H1 (cell line): ENCODE results near the gene MAFB. TPM values are rescaled to one million over a fixed set of nuclear protein-coding genes. Genes with fewer than 3 reads are reported as not detected.

ENCODE experiments used
- CTCF ChIA-PET: fragments of 300-600 bp; sonication (Branson Sonifier 250); formaldehyde crosslinking; loops from one replicate; lab custom pipeline; 2021; ENCODE audit not compliant: partially characterized antibody; lab: Charles Lee
- POLR2A ChIA-PET: fragments of 300-600 bp; sonication (Branson Sonifier 250); formaldehyde crosslinking; loops from one replicate; lab custom pipeline; 2021; ENCODE audit warnings: inconsistent platforms; ENCODE audit not compliant: partially characterized antibody; lab: Charles Lee
- DNase-seq, 2 experiments: peaks; one replicate each; pipeline versions ENCODE4 v3.0.0 to v3.0.0-alpha.2; 2010 to 2022; ENCODE audit warnings: low spot score in 2 of 2, low read depth in 1 of 2, mixed read lengths in 1 of 2
- FAIRE-seq: peaks from 2 replicates; lab custom pipeline; 2011; peaks lifted over from hg19 to GRCh38; lab: Jason Lieb, UNC
- H2AFZ ChIP-seq: 2 replicates; pipeline ENCODE4 v1.8.1; 2012; ENCODE audit warnings: low read length, inconsistent platforms
- H2AK5ac ChIP-seq: 2 replicates; pipeline ENCODE4 v1.6.1; 2013; ENCODE audit warnings: low read depth, low read length
- H2BK120ac ChIP-seq: replicated peaks from 2 replicates; pipeline ENCODE3; 2013; ENCODE audit warnings: low read depth, low read length, inconsistent platforms
- H2BK12ac ChIP-seq: 2 replicates; pipeline ENCODE4 v1.6.1; 2013; ENCODE audit warnings: low read depth, low read length
- H2BK15ac ChIP-seq: 2 replicates; pipeline ENCODE4 v1.6.1; 2013; ENCODE audit warnings: low read length
- H2BK20ac ChIP-seq: 2 replicates; pipeline ENCODE4 v1.6.1; 2013; ENCODE audit warnings: low read length
- H2BK5ac ChIP-seq: 2 replicates; pipeline ENCODE4 v1.6.1; 2013; ENCODE audit warnings: low read depth, low read length
- H3K14ac ChIP-seq: 2 replicates; pipeline ENCODE4 v1.6.1; 2013; ENCODE audit warnings: inconsistent platforms; ENCODE audit not compliant: insufficient read length
- H3K18ac ChIP-seq: 2 replicates; pipeline ENCODE4 v1.6.1; 2013; ENCODE audit warnings: low read length; ENCODE audit errors: extremely low read depth
- H3K23ac ChIP-seq: 2 replicates; pipeline ENCODE4 v1.6.1; 2013; ENCODE audit warnings: inconsistent platforms; ENCODE audit not compliant: insufficient read length
- H3K23me2 ChIP-seq: 2 replicates; pipeline ENCODE4 v1.6.1; 2013; ENCODE audit warnings: low read depth, low read length
- H3K27ac ChIP-seq: 2 replicates; pipeline ENCODE4 v1.6.1; 2011; ENCODE audit warnings: low read depth, low read length, inconsistent platforms
- H3K27me3 ChIP-seq, 4 experiments: replicated peaks in 1 of 4; 1 replicate in 1 of 4; 2 replicates in 3 of 4; pipeline versions ENCODE4 v1.6.1 to v1.8.1; 2011 to 2013; ENCODE audit warnings: low read length in 3 of 4, mild to moderate bottlenecking in 3 of 4, inconsistent platforms in 2 of 4, mixed read lengths in 2 of 4, moderate library complexity in 1 of 4; ENCODE audit not compliant: control insufficient read depth in 3 of 4, insufficient read depth in 3 of 4; ENCODE audit errors: extremely low read depth in 1 of 4
- H3K36me3 ChIP-seq, 4 experiments: 2 replicates each; pipeline versions ENCODE4 v1.6.1 to v1.8.1; 2011 to 2013; ENCODE audit warnings: mild to moderate bottlenecking in 4 of 4, low read length in 3 of 4, moderate library complexity in 2 of 4, control low read depth in 1 of 4, inconsistent platforms in 1 of 4; ENCODE audit not compliant: insufficient read depth in 4 of 4, control insufficient read depth in 2 of 4
- H3K4ac ChIP-seq: replicated peaks from 2 replicates; pipeline ENCODE3; 2013; ENCODE audit warnings: low read length, low read depth, mixed read lengths, inconsistent platforms; ENCODE audit not compliant: insufficient read length
- H3K4me1 ChIP-seq, 4 experiments: replicated peaks in 1 of 4; 1 replicate in 1 of 4; 2 replicates in 3 of 4; pipeline versions ENCODE4 v1.6.1 to v1.8.1; 2011 to 2013; ENCODE audit warnings: low read length in 3 of 4, inconsistent platforms in 2 of 4, mixed read lengths in 1 of 4; ENCODE audit not compliant: insufficient read depth in 4 of 4, control insufficient read depth in 3 of 4
- H3K4me2 ChIP-seq, 2 experiments: 2 replicates each; pipeline versions ENCODE4 v1.6.1 to v1.8.1; 2011 to 2013; ENCODE audit warnings: low read depth in 2 of 2, low read length in 2 of 2, control low read depth in 1 of 2, inconsistent platforms in 1 of 2, mild to moderate bottlenecking in 1 of 2; ENCODE audit not compliant: insufficient read depth in 1 of 2
- H3K4me3 ChIP-seq, 4 experiments: fragments of 200-600, 300-600 bp in 1 of 4; sonication (generic), shearing (Covaris generic), sonication (Bioruptor Twin) in 1 of 4; 2 replicates each; pipeline versions ENCODE4 v1.5.1 to v1.8.1; 2011 to 2016; ENCODE audit warnings: low read length in 4 of 4, low read depth in 3 of 4, control low read depth in 2 of 4, inconsistent platforms in 2 of 4, mild to moderate bottlenecking in 2 of 4, mixed read lengths in 1 of 4, moderate library complexity in 1 of 4; ENCODE audit not compliant: insufficient read depth in 2 of 4; ENCODE audit errors: extremely low read depth in 1 of 4
- H3K56ac ChIP-seq: replicated peaks from 2 replicates; pipeline ENCODE3; 2013; ENCODE audit warnings: low read depth, mild to moderate bottlenecking, mixed read lengths, low read length, inconsistent platforms; ENCODE audit not compliant: insufficient read length
- H3K79me1 ChIP-seq: 2 replicates; pipeline ENCODE4 v1.6.1; 2013; ENCODE audit warnings: low read depth, low read length, control low read depth
- H3K79me2 ChIP-seq, 2 experiments: 2 replicates each; pipeline versions ENCODE4 v1.6.1 to v1.8.1; 2012 to 2013; ENCODE audit warnings: low read length in 2 of 2, mild to moderate bottlenecking in 2 of 2, inconsistent platforms in 1 of 2; ENCODE audit not compliant: insufficient read depth in 2 of 2, control insufficient read depth in 1 of 2
- H3K9ac ChIP-seq, 4 experiments: replicated peaks in 1 of 4; 1 replicate in 1 of 4; 2 replicates in 3 of 4; pipeline versions ENCODE4 v1.6.1 to v1.8.1; 2011 to 2013; ENCODE audit warnings: low read depth in 3 of 4, low read length in 3 of 4, control low read depth in 2 of 4, mild to moderate bottlenecking in 2 of 4, moderate library complexity in 2 of 4, inconsistent platforms in 1 of 4; ENCODE audit errors: extremely low read depth in 1 of 4
- H3K9me3 ChIP-seq, 2 experiments: 2 replicates each; pipeline versions ENCODE4 v1.6.1 to v1.8.1; 2012 to 2013; ENCODE audit warnings: mild to moderate bottlenecking in 2 of 2, moderate library complexity in 2 of 2, control low read depth in 1 of 2, inconsistent platforms in 1 of 2, low read depth in 1 of 2, low read length in 1 of 2, mixed read lengths in 1 of 2; ENCODE audit not compliant: insufficient read depth in 2 of 2
- H4K20me1 ChIP-seq, 2 experiments: replicated peaks in 1 of 2; 2 replicates each; pipeline versions ENCODE3 to v1.8.1; 2011 to 2013; ENCODE audit warnings: inconsistent platforms in 2 of 2, low read length in 2 of 2, mild to moderate bottlenecking in 1 of 2; ENCODE audit not compliant: insufficient read depth in 2 of 2, control insufficient read depth in 1 of 2
- H4K5ac ChIP-seq: 2 replicates; pipeline ENCODE4 v1.6.1; 2013; ENCODE audit warnings: low read length, low read depth, mixed read lengths, inconsistent platforms; ENCODE audit not compliant: insufficient read length
- H4K8ac ChIP-seq: 2 replicates; pipeline ENCODE4 v1.8.0; 2013; ENCODE audit warnings: mild to moderate bottlenecking, moderate library complexity, low read length, inconsistent platforms; ENCODE audit not compliant: insufficient read depth; ENCODE audit errors: extremely low read depth
- H4K91ac ChIP-seq: replicated peaks from 2 replicates; pipeline ENCODE3; 2013; ENCODE audit warnings: low read length, mixed read lengths, inconsistent platforms; ENCODE audit not compliant: insufficient read length
- BACH1 ChIP-seq: IDR thresholded peaks from 2 replicates; pipeline ENCODE4 v1.6.1; 2012; ENCODE audit warnings: low read length, improper control_type of control experiment
- BCL11A ChIP-seq, 2 experiments: IDR thresholded peaks; one replicate each; pipeline ENCODE4 v1.6.1; 2011; ENCODE audit warnings: low read depth in 2 of 2, low read length in 2 of 2, mild to moderate bottlenecking in 2 of 2
- FOSL1 ChIP-seq: IDR thresholded peaks from 2 replicates; pipeline ENCODE4 v1.6.1; 2011; ENCODE audit warnings: mild to moderate bottlenecking, low read depth, low read length, moderate library complexity; ENCODE audit not compliant: insufficient read depth
- HDAC6 ChIP-seq: IDR thresholded peaks from one replicate; pipeline ENCODE4 v1.7.1; 2012; ENCODE audit warnings: low read depth, mild to moderate bottlenecking, inconsistent platforms, low read length, moderate library complexity
- JUN ChIP-seq: IDR thresholded peaks from 2 replicates; pipeline ENCODE4 v1.6.1; 2011; ENCODE audit warnings: low read depth, mild to moderate bottlenecking, improper control_type of control experiment, low read length
- MAFK ChIP-seq: IDR thresholded peaks from 2 replicates; pipeline ENCODE4 v1.6.1; 2012; ENCODE audit warnings: low read depth, mild to moderate bottlenecking, improper control_type of control experiment, low read length
- POU5F1 ChIP-seq: IDR thresholded peaks from 2 replicates; pipeline ENCODE4 v1.6.1; 2011; ENCODE audit warnings: low read depth, mild to moderate bottlenecking, low read length, moderate library complexity
- RBBP5 ChIP-seq: IDR thresholded peaks from 2 replicates; pipeline ENCODE4 v1.7.1; 2012; ENCODE audit warnings: low read depth, mild to moderate bottlenecking, inconsistent platforms, low read length, moderate library complexity, borderline replicate concordance
- SAP30 ChIP-seq: fragments of 300-600 bp; sonication (generic); IDR thresholded peaks from 2 replicates; pipeline ENCODE4 v1.7.1; 2012; ENCODE audit warnings: low read length, moderate library complexity, mild to moderate bottlenecking, inconsistent platforms; ENCODE audit not compliant: insufficient read depth, insufficient replicate concordance
- TAF7 ChIP-seq: optimal IDR thresholded peaks from 2 replicates; pipeline ENCODE3; 2011; ENCODE audit warnings: low read depth, mild to moderate bottlenecking, inconsistent platforms, low read length, moderate library complexity, borderline replicate concordance
- TCF12 ChIP-seq: IDR thresholded peaks from 2 replicates; pipeline ENCODE4 v1.6.1; 2011; ENCODE audit warnings: low read depth, mild to moderate bottlenecking, low read length
- WGBS, 2 experiments: shearing (Covaris generic) in 1 of 2; methylation state at CpG; one replicate each; pipeline versions ENCODE4 v1.1.6 to v1.1.7; 2013 to 2015; ENCODE audit warnings: low lambda C conversion rate in 2 of 2, mixed read lengths in 2 of 2, inconsistent platforms in 1 of 2, low coverage in 1 of 2, missing lambda C conversion rate in 1 of 2; ENCODE audit not compliant: insufficient replicate concordance in 2 of 2, insufficient coverage in 1 of 2, insufficient read length in 1 of 2; ENCODE audit errors: extremely low coverage in 1 of 2, missing lambda C conversion rate in 1 of 2; 5-methylcytosine and 5-hydroxymethylcytosine counted together
- polyA plus RNA-seq, 7 experiments: library from polyadenylated mRNA; depleted of rRNA in 3 of 7; stranded (reverse) in 5 of 7; unstranded in 2 of 7; fragments of >200 nt in 5 of 7; fragments of 200-250 nt in 2 of 7; gene quantifications; 1 replicate in 5 of 7; 2 replicates in 1 of 7; 4 replicates in 1 of 7; pipeline versions ENCODE4 v1.2.1 to v1.2.3, GENCODE V29; 2011 to 2013; ENCODE audit warnings: missing spikeins in 2 of 7, mixed read lengths in 2 of 7
- total RNA-seq: library from RNA; stranded (reverse); fragmentation: NEBNext Ultra II Directional; extraction: Animal tissue kit (Norgen Biotek cat#: 25700); gene quantifications from 2 replicates; pipeline ENCODE4 v1.2.1, GENCODE V29; 2021
- TF ChIP-seq, protein P1 (sequence below), 3 experiments: IDR thresholded peaks; 1 replicate in 2 of 3; 2 replicates in 1 of 3; pipeline versions ENCODE4 v1.5.1 to v1.6.1; 2011; ENCODE audit warnings: low read length in 3 of 3, mild to moderate bottlenecking in 3 of 3, inconsistent platforms in 2 of 3, low read depth in 1 of 3, moderate library complexity in 1 of 3; ENCODE audit not compliant: insufficient read depth in 1 of 3; ENCODE audit errors: control extremely low read depth in 1 of 3

Gene MAFB
- total and polyA plus RNA-seq, 2 of the 8 experiments (the other 6 are each of a cell fraction or from before 2014, with no cell fraction given): 0.83 to 1.8 TPM

GRCh38 chr20:40715491-40715890 is 26.5 kb upstream of the MAFB start:
- no peak overlapping the region for H2AK5ac ChIP-seq
- no peak overlapping the region for H3K9ac ChIP-seq
- no peaks in the 10 kb centered on the region for H3K36me3 ChIP-seq
- H3K79me2 ChIP-seq: no peaks in the 10 kb centered on the region
- no peak for DNase-seq
- H3K9me3 ChIP-seq: no peaks in the 10 kb centered on the region
- no peaks in the 10 kb centered on the region for H3K27me3 ChIP-seq
- no peak overlapping the region for H2BK120ac ChIP-seq
- no peak overlapping the region for H2BK5ac ChIP-seq
- no peak overlapping the region for H2BK20ac ChIP-seq
- no peak overlapping the region for H2BK12ac ChIP-seq
- no peak overlapping the region for H3K23ac ChIP-seq
- no peak overlapping the region for H2AFZ ChIP-seq
- no peaks in the 10 kb centered on the region for H4K20me1 ChIP-seq
- H3K56ac ChIP-seq: no peak overlapping the region
- H4K91ac ChIP-seq: no peak overlapping the region
- H4K8ac ChIP-seq: no peak overlapping the region
- H4K5ac ChIP-seq: no peak overlapping the region
- no peak overlapping the region for H3K4me2 ChIP-seq
- H3K4me3 ChIP-seq: no peak overlapping the region
- FAIRE-seq: no peak
- H3K23me2 ChIP-seq: no peaks in the 10 kb centered on the region
- no peak overlapping the region for H3K27ac ChIP-seq
- CTCF ChIA-PET: interaction anchor here (0.9 to 2.0 kb wide), 6 partner anchors 9 to 165 kb away, joined by 3 to 9 read pairs (median 4); no protein-coding TSS in a partner anchor
- 97% methylated on average over 3 of the region's 3 CpGs; no CpG with 5 or more reads in 1 of the 2 experiments for WGBS, 2 experiments
- no peak overlapping the region for H2BK15ac ChIP-seq
- no peak overlapping the region for H3K4ac ChIP-seq
- no peaks in the 10 kb centered on the region for H3K4me1 ChIP-seq
- no peak overlapping the region for H3K14ac ChIP-seq
- H3K18ac ChIP-seq: no peak overlapping the region
- H3K79me1 ChIP-seq: no peaks in the 10 kb centered on the region
- POLR2A ChIA-PET: interaction anchor here (1.1 kb wide), 1 partner anchor 61 kb away, joined by 3 read pairs; no protein-coding TSS in a partner anchor
- TF ChIP-seq SAP30: no peak
- no peak for TF ChIP-seq HDAC6
- TF ChIP-seq MAFK: no peak
- TF ChIP-seq RBBP5: no peak
- TF ChIP-seq TAF7: no peak
- TF ChIP-seq, protein P1, sequence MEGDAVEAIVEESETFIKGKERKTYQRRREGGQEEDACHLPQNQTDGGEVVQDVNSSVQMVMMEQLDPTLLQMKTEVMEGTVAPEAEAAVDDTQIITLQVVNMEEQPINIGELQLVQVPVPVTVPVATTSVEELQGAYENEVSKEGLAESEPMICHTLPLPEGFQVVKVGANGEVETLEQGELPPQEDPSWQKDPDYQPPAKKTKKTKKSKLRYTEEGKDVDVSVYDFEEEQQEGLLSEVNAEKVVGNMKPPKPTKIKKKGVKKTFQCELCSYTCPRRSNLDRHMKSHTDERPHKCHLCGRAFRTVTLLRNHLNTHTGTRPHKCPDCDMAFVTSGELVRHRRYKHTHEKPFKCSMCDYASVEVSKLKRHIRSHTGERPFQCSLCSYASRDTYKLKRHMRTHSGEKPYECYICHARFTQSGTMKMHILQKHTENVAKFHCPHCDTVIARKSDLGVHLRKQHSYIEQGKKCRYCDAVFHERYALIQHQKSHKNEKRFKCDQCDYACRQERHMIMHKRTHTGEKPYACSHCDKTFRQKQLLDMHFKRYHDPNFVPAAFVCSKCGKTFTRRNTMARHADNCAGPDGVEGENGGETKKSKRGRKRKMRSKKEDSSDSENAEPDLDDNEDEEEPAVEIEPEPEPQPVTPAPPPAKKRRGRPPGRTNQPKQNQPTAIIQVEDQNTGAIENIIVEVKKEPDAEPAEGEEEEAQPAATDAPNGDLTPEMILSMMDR (IDR thresholded peaks at IDR 0.05; ENCODE audit: control extremely low read depth in 1 of 3, insufficient read depth in 1 of 3, low read depth in 1 of 3, low read length in 3 of 3): no peak
- no peak for TF ChIP-seq JUN
- no peak for TF ChIP-seq BCL11A (IDR thresholded peaks at IDR 0.05; ENCODE audit: low read depth in 2 of 2, low read length in 2 of 2)
- no peak for TF ChIP-seq POU5F1
- TF ChIP-seq FOSL1: no peak
- no peak for TF ChIP-seq BACH1
- no peak for TF ChIP-seq TCF12
